ENCODE data around the gene TGM6. TPM values are rescaled to one million over a fixed set of nuclear protein-coding genes. Genes with fewer than 3 reads are reported as not detected.

Gene TGM6
- total RNA-seq, 1 experiment from 2014 or later = not detected

DNA sequence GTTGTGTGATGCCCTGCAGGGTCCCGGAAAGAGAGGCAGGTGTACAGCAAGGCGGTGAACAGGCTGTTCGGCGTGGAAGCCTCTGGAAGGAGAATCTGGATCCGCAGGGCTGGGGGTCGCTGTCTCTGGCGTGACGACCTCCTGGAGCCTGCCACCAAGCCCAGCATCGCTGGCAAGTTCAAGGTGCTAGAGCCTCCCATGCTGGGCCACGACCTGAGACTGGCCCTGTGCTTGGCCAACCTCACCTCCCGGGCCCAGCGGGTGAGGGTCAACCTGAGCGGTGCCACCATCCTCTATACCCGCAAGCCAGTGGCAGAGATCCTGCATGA is 36.5 kb downstream of the TGM6 start:
- DNase-seq (ENCODE audit: low spot score) (no peak), ATAC-seq (no peak)
- ChIA-PET CTCF (interaction anchor here (1.0 kb wide), 1 partner anchor 9 kb away, joined by 3 read pairs; no protein-coding TSS in a partner anchor), POLR2A (no interaction called here)
- Mint-ChIP-seq H3K27ac (no peak overlapping the region), H3K9me3 (no peaks in the 10 kb centered on the region), H3K36me3 (no peaks in the 10 kb centered on the region), H3K4me1 (no peaks in the 10 kb centered on the region), H3K27me3 (ENCODE audit: low read depth) (no peaks in the 10 kb centered on the region), H3K4me3 (no peak overlapping the region)
- TF ChIP-seq, protein P1, sequence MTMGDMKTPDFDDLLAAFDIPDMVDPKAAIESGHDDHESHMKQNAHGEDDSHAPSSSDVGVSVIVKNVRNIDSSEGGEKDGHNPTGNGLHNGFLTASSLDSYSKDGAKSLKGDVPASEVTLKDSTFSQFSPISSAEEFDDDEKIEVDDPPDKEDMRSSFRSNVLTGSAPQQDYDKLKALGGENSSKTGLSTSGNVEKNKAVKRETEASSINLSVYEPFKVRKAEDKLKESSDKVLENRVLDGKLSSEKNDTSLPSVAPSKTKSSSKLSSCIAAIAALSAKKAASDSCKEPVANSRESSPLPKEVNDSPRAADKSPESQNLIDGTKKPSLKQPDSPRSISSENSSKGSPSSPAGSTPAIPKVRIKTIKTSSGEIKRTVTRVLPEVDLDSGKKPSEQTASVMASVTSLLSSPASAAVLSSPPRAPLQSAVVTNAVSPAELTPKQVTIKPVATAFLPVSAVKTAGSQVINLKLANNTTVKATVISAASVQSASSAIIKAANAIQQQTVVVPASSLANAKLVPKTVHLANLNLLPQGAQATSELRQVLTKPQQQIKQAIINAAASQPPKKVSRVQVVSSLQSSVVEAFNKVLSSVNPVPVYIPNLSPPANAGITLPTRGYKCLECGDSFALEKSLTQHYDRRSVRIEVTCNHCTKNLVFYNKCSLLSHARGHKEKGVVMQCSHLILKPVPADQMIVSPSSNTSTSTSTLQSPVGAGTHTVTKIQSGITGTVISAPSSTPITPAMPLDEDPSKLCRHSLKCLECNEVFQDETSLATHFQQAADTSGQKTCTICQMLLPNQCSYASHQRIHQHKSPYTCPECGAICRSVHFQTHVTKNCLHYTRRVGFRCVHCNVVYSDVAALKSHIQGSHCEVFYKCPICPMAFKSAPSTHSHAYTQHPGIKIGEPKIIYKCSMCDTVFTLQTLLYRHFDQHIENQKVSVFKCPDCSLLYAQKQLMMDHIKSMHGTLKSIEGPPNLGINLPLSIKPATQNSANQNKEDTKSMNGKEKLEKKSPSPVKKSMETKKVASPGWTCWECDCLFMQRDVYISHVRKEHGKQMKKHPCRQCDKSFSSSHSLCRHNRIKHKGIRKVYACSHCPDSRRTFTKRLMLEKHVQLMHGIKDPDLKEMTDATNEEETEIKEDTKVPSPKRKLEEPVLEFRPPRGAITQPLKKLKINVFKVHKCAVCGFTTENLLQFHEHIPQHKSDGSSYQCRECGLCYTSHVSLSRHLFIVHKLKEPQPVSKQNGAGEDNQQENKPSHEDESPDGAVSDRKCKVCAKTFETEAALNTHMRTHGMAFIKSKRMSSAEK (CRISPR knock-in tag; IDR thresholded peaks at IDR 0.05; ENCODE audit: borderline replicate concordance) = no peak
- TF ChIP-seq, protein P2, sequence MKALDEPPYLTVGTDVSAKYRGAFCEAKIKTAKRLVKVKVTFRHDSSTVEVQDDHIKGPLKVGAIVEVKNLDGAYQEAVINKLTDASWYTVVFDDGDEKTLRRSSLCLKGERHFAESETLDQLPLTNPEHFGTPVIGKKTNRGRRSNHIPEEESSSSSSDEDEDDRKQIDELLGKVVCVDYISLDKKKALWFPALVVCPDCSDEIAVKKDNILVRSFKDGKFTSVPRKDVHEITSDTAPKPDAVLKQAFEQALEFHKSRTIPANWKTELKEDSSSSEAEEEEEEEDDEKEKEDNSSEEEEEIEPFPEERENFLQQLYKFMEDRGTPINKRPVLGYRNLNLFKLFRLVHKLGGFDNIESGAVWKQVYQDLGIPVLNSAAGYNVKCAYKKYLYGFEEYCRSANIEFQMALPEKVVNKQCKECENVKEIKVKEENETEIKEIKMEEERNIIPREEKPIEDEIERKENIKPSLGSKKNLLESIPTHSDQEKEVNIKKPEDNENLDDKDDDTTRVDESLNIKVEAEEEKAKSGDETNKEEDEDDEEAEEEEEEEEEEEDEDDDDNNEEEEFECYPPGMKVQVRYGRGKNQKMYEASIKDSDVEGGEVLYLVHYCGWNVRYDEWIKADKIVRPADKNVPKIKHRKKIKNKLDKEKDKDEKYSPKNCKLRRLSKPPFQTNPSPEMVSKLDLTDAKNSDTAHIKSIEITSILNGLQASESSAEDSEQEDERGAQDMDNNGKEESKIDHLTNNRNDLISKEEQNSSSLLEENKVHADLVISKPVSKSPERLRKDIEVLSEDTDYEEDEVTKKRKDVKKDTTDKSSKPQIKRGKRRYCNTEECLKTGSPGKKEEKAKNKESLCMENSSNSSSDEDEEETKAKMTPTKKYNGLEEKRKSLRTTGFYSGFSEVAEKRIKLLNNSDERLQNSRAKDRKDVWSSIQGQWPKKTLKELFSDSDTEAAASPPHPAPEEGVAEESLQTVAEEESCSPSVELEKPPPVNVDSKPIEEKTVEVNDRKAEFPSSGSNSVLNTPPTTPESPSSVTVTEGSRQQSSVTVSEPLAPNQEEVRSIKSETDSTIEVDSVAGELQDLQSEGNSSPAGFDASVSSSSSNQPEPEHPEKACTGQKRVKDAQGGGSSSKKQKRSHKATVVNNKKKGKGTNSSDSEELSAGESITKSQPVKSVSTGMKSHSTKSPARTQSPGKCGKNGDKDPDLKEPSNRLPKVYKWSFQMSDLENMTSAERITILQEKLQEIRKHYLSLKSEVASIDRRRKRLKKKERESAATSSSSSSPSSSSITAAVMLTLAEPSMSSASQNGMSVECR (CRISPR knock-in tag; IDR thresholded peaks at IDR 0.05; ENCODE audit: borderline replicate concordance) = no peak
- TF ChIP-seq, protein P3, sequence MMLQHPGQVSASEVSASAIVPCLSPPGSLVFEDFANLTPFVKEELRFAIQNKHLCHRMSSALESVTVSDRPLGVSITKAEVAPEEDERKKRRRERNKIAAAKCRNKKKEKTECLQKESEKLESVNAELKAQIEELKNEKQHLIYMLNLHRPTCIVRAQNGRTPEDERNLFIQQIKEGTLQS (CRISPR knock-in tag; conservative IDR thresholded peaks at IDR 0.05) = no peak
- TF ChIP-seq, protein P4, sequence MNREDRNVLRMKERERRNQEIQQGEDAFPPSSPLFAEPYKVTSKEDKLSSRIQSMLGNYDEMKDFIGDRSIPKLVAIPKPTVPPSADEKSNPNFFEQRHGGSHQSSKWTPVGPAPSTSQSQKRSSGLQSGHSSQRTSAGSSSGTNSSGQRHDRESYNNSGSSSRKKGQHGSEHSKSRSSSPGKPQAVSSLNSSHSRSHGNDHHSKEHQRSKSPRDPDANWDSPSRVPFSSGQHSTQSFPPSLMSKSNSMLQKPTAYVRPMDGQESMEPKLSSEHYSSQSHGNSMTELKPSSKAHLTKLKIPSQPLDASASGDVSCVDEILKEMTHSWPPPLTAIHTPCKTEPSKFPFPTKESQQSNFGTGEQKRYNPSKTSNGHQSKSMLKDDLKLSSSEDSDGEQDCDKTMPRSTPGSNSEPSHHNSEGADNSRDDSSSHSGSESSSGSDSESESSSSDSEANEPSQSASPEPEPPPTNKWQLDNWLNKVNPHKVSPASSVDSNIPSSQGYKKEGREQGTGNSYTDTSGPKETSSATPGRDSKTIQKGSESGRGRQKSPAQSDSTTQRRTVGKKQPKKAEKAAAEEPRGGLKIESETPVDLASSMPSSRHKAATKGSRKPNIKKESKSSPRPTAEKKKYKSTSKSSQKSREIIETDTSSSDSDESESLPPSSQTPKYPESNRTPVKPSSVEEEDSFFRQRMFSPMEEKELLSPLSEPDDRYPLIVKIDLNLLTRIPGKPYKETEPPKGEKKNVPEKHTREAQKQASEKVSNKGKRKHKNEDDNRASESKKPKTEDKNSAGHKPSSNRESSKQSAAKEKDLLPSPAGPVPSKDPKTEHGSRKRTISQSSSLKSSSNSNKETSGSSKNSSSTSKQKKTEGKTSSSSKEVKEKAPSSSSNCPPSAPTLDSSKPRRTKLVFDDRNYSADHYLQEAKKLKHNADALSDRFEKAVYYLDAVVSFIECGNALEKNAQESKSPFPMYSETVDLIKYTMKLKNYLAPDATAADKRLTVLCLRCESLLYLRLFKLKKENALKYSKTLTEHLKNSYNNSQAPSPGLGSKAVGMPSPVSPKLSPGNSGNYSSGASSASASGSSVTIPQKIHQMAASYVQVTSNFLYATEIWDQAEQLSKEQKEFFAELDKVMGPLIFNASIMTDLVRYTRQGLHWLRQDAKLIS (CRISPR knock-in tag; IDR thresholded peaks at IDR 0.05; ENCODE audit: borderline replicate concordance) = no peak
- TF ChIP-seq, protein P5, sequence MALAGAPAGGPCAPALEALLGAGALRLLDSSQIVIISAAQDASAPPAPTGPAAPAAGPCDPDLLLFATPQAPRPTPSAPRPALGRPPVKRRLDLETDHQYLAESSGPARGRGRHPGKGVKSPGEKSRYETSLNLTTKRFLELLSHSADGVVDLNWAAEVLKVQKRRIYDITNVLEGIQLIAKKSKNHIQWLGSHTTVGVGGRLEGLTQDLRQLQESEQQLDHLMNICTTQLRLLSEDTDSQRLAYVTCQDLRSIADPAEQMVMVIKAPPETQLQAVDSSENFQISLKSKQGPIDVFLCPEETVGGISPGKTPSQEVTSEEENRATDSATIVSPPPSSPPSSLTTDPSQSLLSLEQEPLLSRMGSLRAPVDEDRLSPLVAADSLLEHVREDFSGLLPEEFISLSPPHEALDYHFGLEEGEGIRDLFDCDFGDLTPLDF (CRISPR knock-in tag; IDR thresholded peaks at IDR 0.05) = no peak
- TF ChIP-seq, protein P6, sequence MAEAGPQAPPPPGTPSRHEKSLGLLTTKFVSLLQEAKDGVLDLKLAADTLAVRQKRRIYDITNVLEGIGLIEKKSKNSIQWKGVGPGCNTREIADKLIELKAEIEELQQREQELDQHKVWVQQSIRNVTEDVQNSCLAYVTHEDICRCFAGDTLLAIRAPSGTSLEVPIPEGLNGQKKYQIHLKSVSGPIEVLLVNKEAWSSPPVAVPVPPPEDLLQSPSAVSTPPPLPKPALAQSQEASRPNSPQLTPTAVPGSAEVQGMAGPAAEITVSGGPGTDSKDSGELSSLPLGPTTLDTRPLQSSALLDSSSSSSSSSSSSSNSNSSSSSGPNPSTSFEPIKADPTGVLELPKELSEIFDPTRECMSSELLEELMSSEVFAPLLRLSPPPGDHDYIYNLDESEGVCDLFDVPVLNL (CRISPR knock-in tag; IDR thresholded peaks at IDR 0.05; ENCODE audit: borderline replicate concordance, low read depth) = no peak
- TF ChIP-seq, protein P7, sequence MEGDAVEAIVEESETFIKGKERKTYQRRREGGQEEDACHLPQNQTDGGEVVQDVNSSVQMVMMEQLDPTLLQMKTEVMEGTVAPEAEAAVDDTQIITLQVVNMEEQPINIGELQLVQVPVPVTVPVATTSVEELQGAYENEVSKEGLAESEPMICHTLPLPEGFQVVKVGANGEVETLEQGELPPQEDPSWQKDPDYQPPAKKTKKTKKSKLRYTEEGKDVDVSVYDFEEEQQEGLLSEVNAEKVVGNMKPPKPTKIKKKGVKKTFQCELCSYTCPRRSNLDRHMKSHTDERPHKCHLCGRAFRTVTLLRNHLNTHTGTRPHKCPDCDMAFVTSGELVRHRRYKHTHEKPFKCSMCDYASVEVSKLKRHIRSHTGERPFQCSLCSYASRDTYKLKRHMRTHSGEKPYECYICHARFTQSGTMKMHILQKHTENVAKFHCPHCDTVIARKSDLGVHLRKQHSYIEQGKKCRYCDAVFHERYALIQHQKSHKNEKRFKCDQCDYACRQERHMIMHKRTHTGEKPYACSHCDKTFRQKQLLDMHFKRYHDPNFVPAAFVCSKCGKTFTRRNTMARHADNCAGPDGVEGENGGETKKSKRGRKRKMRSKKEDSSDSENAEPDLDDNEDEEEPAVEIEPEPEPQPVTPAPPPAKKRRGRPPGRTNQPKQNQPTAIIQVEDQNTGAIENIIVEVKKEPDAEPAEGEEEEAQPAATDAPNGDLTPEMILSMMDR (IDR thresholded peaks at IDR 0.05) = no peak
- TF ChIP-seq, protein P8, sequence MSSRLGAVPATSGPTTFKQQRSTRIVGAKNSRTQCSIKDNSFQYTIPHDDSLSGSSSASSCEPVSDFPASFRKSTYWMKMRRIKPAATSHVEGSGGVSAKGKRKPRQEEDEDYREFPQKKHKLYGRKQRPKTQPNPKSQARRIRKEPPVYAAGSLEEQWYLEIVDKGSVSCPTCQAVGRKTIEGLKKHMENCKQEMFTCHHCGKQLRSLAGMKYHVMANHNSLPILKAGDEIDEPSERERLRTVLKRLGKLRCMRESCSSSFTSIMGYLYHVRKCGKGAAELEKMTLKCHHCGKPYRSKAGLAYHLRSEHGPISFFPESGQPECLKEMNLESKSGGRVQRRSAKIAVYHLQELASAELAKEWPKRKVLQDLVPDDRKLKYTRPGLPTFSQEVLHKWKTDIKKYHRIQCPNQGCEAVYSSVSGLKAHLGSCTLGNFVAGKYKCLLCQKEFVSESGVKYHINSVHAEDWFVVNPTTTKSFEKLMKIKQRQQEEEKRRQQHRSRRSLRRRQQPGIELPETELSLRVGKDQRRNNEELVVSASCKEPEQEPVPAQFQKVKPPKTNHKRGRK (CRISPR knock-in tag; IDR thresholded peaks at IDR 0.05; ENCODE audit: borderline replicate concordance) = no peak
- TF ChIP-seq TEAD1 (CRISPR knock-in tag; IDR thresholded peaks at IDR 0.05) (no peak), JAZF1 (CRISPR knock-in tag; IDR thresholded peaks at IDR 0.05) (no peak), ZNF396 (CRISPR knock-in tag; IDR thresholded peaks at IDR 0.05; ENCODE audit: borderline replicate concordance) (no peak), FOXP1 (CRISPR knock-in tag; IDR thresholded peaks at IDR 0.05; ENCODE audit: borderline replicate concordance) (no peak), TEAD4 (CRISPR knock-in tag; IDR thresholded peaks at IDR 0.05) (no peak)
- TF ChIP-seq, protein P9, sequence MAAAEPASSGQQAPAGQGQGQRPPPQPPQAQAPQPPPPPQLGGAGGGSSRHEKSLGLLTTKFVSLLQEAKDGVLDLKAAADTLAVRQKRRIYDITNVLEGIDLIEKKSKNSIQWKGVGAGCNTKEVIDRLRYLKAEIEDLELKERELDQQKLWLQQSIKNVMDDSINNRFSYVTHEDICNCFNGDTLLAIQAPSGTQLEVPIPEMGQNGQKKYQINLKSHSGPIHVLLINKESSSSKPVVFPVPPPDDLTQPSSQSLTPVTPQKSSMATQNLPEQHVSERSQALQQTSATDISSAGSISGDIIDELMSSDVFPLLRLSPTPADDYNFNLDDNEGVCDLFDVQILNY (CRISPR knock-in tag; IDR thresholded peaks at IDR 0.05) = no peak
- TF ChIP-seq, protein P10, sequence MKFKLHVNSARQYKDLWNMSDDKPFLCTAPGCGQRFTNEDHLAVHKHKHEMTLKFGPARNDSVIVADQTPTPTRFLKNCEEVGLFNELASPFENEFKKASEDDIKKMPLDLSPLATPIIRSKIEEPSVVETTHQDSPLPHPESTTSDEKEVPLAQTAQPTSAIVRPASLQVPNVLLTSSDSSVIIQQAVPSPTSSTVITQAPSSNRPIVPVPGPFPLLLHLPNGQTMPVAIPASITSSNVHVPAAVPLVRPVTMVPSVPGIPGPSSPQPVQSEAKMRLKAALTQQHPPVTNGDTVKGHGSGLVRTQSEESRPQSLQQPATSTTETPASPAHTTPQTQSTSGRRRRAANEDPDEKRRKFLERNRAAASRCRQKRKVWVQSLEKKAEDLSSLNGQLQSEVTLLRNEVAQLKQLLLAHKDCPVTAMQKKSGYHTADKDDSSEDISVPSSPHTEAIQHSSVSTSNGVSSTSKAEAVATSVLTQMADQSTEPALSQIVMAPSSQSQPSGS (CRISPR knock-in tag; IDR thresholded peaks at IDR 0.05; ENCODE audit: borderline replicate concordance, low read depth) = no peak

Data from WTC11 (cell line).